ENCODE measurements around the gene EVI5L. TPM values are rescaled to one million over a fixed set of nuclear protein-coding genes. Genes with fewer than 3 reads are reported as not detected.

The EVI5L gene
- total and polyA plus RNA-seq, 4 experiments from 2014 or later, result 1.1 to 14.1 (median 7.4) TPM

DNA sequence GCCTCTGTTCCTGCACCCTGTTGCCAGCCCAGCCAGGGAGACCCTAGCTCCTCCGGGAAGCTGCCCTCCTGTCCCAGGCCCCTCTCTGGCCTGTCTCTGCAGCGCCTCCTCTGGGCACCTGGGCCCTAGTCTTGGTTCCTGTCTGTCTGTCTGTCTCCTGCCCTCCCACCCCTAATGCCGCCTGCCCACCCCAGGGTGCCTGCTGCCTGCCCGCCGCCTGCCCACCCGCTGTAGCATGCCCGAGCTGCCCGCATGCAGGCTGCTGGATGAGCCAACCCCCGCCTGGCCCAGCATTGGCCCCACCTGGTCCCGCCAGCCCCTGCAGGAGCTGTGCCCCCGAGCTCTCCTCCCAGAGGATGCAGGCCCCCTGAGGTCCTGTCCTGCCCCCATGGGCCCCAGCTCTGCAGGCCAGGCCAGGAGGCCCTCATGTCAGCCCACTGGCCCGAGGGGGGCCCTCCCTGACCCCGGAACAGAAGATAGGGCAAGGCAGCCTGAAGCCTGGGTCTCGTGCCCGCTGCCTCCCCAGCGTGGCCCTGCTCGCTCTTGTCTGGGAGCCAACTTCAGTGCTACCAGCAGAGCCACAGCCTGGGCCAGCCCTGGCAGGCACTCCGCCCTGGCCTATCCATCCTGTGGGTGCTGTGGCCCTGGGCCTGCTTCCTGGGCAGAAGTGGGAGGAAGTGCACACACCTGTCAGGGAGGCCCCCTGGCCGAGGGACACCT lies 78.9 kb downstream of the EVI5L start:
- H3K4me1 Mint-ChIP-seq, result peaks cover 8 to 27% (median 16%) of the 10 kb centered on the region in 4 donors
- H3K4me3 ChIP-seq (ENCODE audit: low read length in 2 of 2), result no peak overlapping the region
- no peaks in the 10 kb centered on the region for H3K27me3 ChIP-seq (ENCODE audit: insufficient read depth, low read length)
- no peak for DNase-seq
- H3K4me3 Mint-ChIP-seq, result no peak overlapping the region
- H3K9me3 ChIP-seq (ENCODE audit: control insufficient read depth in 1 of 2, low read length in 2 of 2), result no peaks in the 10 kb centered on the region
- intact Hi-C loops (cut with micrococcal nuclease), result no loop called here
- no peaks in the 10 kb centered on the region for H3K27me3 Mint-ChIP-seq
- peaks cover 19 to 33% of the 10 kb centered on the region in 2 donors for H3K36me3 Mint-ChIP-seq
- CTCF ChIA-PET (ENCODE audit: partially characterized antibody), result interaction anchor here (1.5 kb wide), 1 partner anchor 8 kb away, joined by 5 read pairs; no protein-coding TSS in a partner anchor
- peaks cover 12% of the 10 kb centered on the region for H3K36me3 ChIP-seq (ENCODE audit: insufficient read depth, low read length)
- H3K27ac Mint-ChIP-seq, result no peak overlapping the region
- peaks cover 24% of the 10 kb centered on the region for H3K4me1 ChIP-seq (ENCODE audit: insufficient read depth, low read length)
- POLR2A ChIA-PET (ENCODE audit: partially characterized antibody), result interaction anchor here (3.3 kb wide), 1 partner anchor 10 kb away, joined by 21 read pairs; the partner anchor contains the start of gene SNAPC2
- no peak overlapping the region for H3K27ac ChIP-seq (ENCODE audit: low read depth, low read length)
- H3K9me3 Mint-ChIP-seq, result no peaks in the 10 kb centered on the region

DNA sequence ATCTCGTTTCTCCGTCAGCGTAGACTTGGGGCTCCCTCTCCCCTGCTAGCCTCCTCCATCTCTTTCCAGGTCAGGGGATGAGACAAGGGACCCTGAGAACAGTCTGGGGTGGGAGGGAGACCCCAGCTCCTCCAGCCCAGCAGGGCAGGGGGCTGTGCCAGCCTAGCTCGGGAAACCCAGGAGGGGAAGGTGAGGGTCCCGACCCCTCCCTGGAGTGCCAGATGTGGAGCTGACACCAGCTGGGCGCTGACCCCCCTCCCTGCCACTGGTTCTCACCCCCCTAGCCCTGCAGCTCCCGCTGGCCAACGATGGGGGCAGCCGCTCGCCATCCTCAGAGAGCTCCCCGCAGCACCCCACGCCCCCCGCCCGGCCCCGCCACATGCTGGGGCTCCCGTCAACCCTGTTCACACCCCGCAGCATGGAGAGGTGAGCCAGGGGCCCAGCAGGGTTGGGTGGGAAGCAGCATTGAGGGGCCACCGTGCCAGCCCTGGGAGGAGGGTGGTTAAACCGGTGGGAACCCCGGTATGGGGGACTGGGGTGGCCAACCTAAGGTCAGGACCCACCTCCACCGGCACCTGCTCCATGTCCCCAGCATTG lies 79.6 kb downstream of the EVI5L start:
- H3K4me1 Mint-ChIP-seq, result peaks cover 8 to 23% (median 13%) of the 10 kb centered on the region in 4 donors
- Histone ChIP-seq H3K36me3 (ENCODE audit: insufficient read depth, low read length) (peaks cover 12% of the 10 kb centered on the region), H3K27ac (ENCODE audit: low read depth, low read length) (no peak overlapping the region), H3K4me1 (ENCODE audit: insufficient read depth, low read length) (peaks cover 20% of the 10 kb centered on the region), H3K27me3 (ENCODE audit: insufficient read depth, low read length) (no peaks in the 10 kb centered on the region), H3K4me3 (ENCODE audit: low read length in 2 of 2) (no peak overlapping the region), H3K9me3 (ENCODE audit: control insufficient read depth in 1 of 2, low read length in 2 of 2) (no peaks in the 10 kb centered on the region)
- H3K27me3 Mint-ChIP-seq, result peaks cover 1% of the 10 kb centered on the region in 2 donors
- ChIA-PET CTCF (ENCODE audit: partially characterized antibody) (interaction anchor here (1.5 kb wide), 1 partner anchor 8 kb away, joined by 5 read pairs; no protein-coding TSS in a partner anchor), POLR2A (ENCODE audit: partially characterized antibody) (interaction anchor here (3.3 kb wide), 1 partner anchor 9 kb away, joined by 21 read pairs; the partner anchor contains the start of gene SNAPC2)
- H3K4me3 Mint-ChIP-seq, result no peak overlapping the region
- no peaks in the 10 kb centered on the region for H3K9me3 Mint-ChIP-seq
- no peak overlapping the region for H3K27ac Mint-ChIP-seq
- intact Hi-C loops (cut with micrococcal nuclease), result no loop called here
- no peak for DNase-seq
- H3K36me3 Mint-ChIP-seq, result peaks cover 19 to 29% of the 10 kb centered on the region in 2 donors

DNA sequence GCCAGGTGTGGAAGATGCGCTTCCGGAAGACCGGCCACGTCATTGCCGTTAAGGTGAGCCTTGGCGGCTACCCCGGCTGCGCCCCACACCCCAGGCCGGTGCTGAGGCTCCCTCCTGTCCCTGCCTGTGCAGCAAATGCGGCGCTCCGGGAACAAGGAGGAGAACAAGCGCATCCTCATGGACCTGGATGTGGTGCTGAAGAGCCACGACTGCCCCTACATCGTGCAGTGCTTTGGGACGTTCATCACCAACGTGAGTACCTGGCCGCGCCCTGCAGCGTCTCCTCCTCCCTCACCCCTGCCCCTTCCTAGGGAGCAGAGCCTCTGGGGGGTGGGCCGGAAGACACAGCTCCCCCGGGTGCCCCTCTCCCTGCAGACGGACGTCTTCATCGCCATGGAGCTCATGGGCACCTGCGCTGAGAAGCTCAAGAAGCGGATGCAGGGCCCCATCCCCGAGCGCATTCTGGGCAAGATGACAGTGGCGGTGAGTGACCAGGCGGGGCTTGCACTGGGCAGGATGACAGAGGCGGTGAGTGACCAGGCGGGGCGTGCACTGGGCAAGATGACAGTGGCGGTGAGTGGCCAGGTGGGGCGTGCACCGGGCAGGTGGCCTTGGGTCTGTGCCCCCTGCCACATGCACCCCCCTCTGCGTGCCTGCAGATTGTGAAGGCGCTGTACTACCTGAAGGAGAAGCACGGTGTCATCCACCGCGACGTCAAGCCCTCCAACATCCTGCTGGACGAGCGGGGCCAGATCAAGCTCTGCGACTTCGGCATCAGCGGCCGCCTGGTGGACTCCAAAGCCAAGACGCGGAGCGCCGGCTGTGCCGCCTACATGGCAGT lies 80.5 kb downstream of the EVI5L start:
- no peaks in the 10 kb centered on the region for H3K9me3 Mint-ChIP-seq
- CTCF ChIA-PET (ENCODE audit: partially characterized antibody), result no interaction called here

DNA sequence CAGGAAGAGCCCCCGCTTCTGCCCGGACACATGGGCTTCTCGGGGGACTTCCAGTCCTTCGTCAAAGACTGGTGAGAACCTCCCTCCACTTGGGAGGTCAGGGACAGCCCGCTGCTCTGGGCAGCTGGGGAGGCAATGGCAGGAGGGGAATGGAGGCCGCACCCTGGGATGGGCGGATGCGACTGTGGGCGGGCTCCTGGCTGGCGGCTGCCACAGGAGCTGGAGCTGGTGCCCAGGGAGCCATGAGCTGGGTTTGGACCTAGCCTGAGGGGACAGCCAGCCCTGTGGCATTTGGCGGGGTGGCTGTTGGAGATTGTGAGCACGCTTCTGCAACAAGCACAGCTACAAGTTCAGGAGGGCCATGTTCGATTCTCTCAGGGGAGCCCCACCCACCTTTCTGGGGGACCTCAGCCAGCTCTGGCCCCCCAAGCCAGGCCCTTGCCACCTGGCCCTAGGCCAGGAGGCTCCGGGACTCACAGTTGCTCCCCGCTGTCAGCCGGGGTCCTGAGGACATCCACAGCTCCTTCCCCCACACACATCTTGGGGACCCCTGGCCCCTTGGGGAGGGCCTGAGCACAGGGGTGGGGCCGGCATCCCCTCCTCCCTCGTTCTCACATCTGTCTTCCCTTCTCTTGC lies 81.6 kb downstream of the EVI5L start:
- DNase-seq, result no peak
- Histone ChIP-seq H3K4me3 (ENCODE audit: low read length in 2 of 2) (no peak overlapping the region), H3K27ac (ENCODE audit: low read depth, low read length) (no peak overlapping the region), H3K9me3 (ENCODE audit: control insufficient read depth in 1 of 2, low read length in 2 of 2) (no peaks in the 10 kb centered on the region), H3K36me3 (ENCODE audit: insufficient read depth, low read length) (peaks cover 7% of the 10 kb centered on the region), H3K4me1 (ENCODE audit: insufficient read depth, low read length) (peaks cover 14% of the 10 kb centered on the region), H3K27me3 (ENCODE audit: insufficient read depth, low read length) (no peaks in the 10 kb centered on the region)
- ChIA-PET POLR2A (ENCODE audit: partially characterized antibody) (interaction anchor here (1.2 to 1.4 kb wide), 2 partner anchors 8 to 42 kb away, joined by 3 to 6 read pairs; partner anchors contain the start of gene SNAPC2), CTCF (ENCODE audit: partially characterized antibody) (interaction anchor here (1.3 kb wide), 1 partner anchor 12 kb away, joined by 3 read pairs; no protein-coding TSS in a partner anchor)
- peak overlapping the region in 1 of 7 donors; percentile 51 for H3K27ac Mint-ChIP-seq
- H3K9me3 Mint-ChIP-seq, result no peaks in the 10 kb centered on the region
- peaks cover 19% of the 10 kb centered on the region in 2 donors for H3K36me3 Mint-ChIP-seq
- peaks cover 8 to 12% of the 10 kb centered on the region in 2 donors for H3K27me3 Mint-ChIP-seq
- H3K4me3 Mint-ChIP-seq, result peak overlapping the region in 1 of 8 donors; percentile 43
- peaks cover 3 to 16% (median 6%) of the 10 kb centered on the region in 4 donors for H3K4me1 Mint-ChIP-seq
- intact Hi-C loops (cut with micrococcal nuclease), result no loop called here

More for the DNA sequence above, 80.5 kb downstream of the EVI5L start:
- no peak overlapping the region for H3K27ac Mint-ChIP-seq
- no peaks in the 10 kb centered on the region for H3K9me3 ChIP-seq (ENCODE audit: control insufficient read depth in 1 of 2, low read length in 2 of 2)
- H3K4me1 Mint-ChIP-seq, result peaks cover under 1 to 18% (median 8%) of the 10 kb centered on the region in 4 donors
- H3K27me3 ChIP-seq (ENCODE audit: insufficient read depth, low read length), result no peaks in the 10 kb centered on the region
- H3K4me1 ChIP-seq (ENCODE audit: insufficient read depth, low read length), result peaks cover 11% of the 10 kb centered on the region
- no peak overlapping the region for H3K4me3 Mint-ChIP-seq
- DNase-seq, result no peak
- H3K4me3 ChIP-seq (ENCODE audit: low read length in 2 of 2), result no peak overlapping the region
- peaks cover 4 to 8% of the 10 kb centered on the region in 2 donors for H3K27me3 Mint-ChIP-seq
- H3K36me3 ChIP-seq (ENCODE audit: insufficient read depth, low read length), result peaks cover 12% of the 10 kb centered on the region
- H3K27ac ChIP-seq (ENCODE audit: low read depth, low read length), result no peak overlapping the region
- POLR2A ChIA-PET (ENCODE audit: partially characterized antibody), result interaction anchor here (1.2 kb wide), 1 partner anchor 41 kb away, joined by 3 read pairs; no protein-coding TSS in a partner anchor
- intact Hi-C loops (cut with micrococcal nuclease), result no loop called here
- peaks cover 19 to 23% of the 10 kb centered on the region in 2 donors for H3K36me3 Mint-ChIP-seq

DNA sequence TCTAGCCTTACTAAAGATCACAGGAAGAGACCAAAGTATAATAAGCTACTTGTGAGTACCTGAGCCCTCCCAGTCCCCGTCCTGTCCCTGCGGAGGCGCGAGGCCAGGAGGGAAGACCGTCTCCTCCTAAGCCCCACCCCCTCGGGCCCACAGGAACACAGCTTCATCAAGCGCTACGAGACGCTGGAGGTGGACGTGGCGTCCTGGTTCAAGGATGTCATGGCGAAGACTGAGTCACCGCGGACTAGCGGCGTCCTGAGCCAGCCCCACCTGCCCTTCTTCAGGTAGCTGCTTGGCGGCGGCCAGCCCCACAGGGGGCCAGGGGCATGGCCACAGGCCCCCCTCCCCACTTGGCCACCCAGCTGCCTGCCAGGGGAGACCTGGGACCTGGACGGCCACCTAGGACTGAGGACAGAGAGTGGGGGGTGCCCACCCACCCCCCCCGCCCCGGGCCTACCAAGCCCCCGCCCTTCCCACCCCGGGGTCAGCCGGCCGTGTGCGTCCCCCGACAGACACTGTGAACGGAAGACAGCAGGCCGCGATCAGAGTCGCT lies 82.2 kb downstream of the EVI5L start:
- Mint-ChIP-seq H3K27me3 (peaks cover 9 to 15% of the 10 kb centered on the region in 2 donors), H3K36me3 (peaks cover 19% of the 10 kb centered on the region in 2 donors), H3K4me1 (peaks cover 5 to 18% (median 10%) of the 10 kb centered on the region in 4 donors), H3K4me3 (peak overlapping the region in 1 of 8 donors; percentile 43), H3K27ac (peak overlapping the region in 1 of 7 donors; percentile 51), H3K9me3 (peaks cover 0 to 3% (median 0%) of the 10 kb centered on the region in 8 donors)
- CTCF ChIA-PET (ENCODE audit: partially characterized antibody), result interaction anchor here (1.3 kb wide), 1 partner anchor 12 kb away, joined by 3 read pairs; no protein-coding TSS in a partner anchor
- H3K4me3 ChIP-seq (ENCODE audit: low read length in 2 of 2), result no peak overlapping the region
- POLR2A ChIA-PET (ENCODE audit: partially characterized antibody), result interaction anchor here (1.2 to 1.4 kb wide), 2 partner anchors 8 to 43 kb away, joined by 3 to 6 read pairs; partner anchors contain the start of gene SNAPC2
- peak in 1 of 5 donors; percentile 35 for DNase-seq
- H3K9me3 ChIP-seq (ENCODE audit: control insufficient read depth in 1 of 2, low read length in 2 of 2), result no peaks in the 10 kb centered on the region
- peaks cover 7% of the 10 kb centered on the region for H3K36me3 ChIP-seq (ENCODE audit: insufficient read depth, low read length)
- H3K27ac ChIP-seq (ENCODE audit: low read depth, low read length), result no peak overlapping the region
- peaks cover 5% of the 10 kb centered on the region for H3K27me3 ChIP-seq (ENCODE audit: insufficient read depth, low read length)
- intact Hi-C loops (cut with micrococcal nuclease), result no loop called here
- peaks cover 19% of the 10 kb centered on the region for H3K4me1 ChIP-seq (ENCODE audit: insufficient read depth, low read length)
